Measurements from ENCODE around the gene PDIA4. TPM values are rescaled to one million over a fixed set of nuclear protein-coding genes. Genes with fewer than 3 reads are reported as not detected.

The PDIA4 gene
- total and polyA plus RNA-seq, 2 of the 8 experiments (the other 6 are each of a cell fraction or from before 2014, with no cell fraction given) = 119 to 303 TPM

DNA sequence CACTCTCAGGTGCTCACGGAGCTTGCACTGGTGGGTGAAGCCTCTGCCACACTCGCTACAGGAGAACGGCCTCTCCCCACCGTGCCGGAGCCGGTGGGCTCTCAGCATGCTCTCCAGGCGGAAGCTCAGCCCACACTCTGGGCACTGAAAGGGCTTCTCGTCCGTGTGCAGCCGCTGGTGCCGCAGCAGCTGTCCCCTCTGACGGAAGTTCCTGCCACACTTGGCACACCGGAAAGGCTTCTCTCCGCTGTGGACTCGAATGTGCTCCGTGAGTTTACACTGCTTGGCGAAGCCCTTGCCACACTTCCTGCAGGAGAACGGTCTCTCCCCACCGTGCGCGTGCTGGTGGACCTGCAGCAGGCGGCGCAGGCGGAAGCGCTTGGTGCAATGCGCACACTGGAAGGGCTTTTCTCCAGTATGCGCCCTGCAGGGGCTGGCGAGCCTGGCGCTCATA is 42.9 kb upstream of the PDIA4 start:
- DNase-seq (ENCODE audit: low read depth in 1 of 2, low spot score in 2 of 2) (no peak), FAIRE-seq (no peak)
- Histone ChIP-seq H2BK5ac (ENCODE audit: low read depth, low read length) (peak overlapping the region; percentile 75), H3K56ac (replicated peaks; ENCODE audit: insufficient read length, low read depth, low read length) (no peak overlapping the region), H3K79me2 (ENCODE audit: control insufficient read depth in 1 of 2, insufficient read depth in 2 of 2, low read length in 2 of 2) (peaks cover 0 to 3% of the 10 kb centered on the region in 2 experiments; a peak in 1 of 4 replicates), H3K4ac (replicated peaks; ENCODE audit: insufficient read length, low read depth, low read length) (peak overlapping the region; percentile 69), H3K4me2 (ENCODE audit: insufficient read depth in 1 of 2, low read depth in 2 of 2, low read length in 2 of 2) (no peak overlapping the region), H3K4me3 (ENCODE audit: extremely low read depth in 1 of 4, insufficient read depth in 2 of 4, low read depth in 3 of 4, low read length in 4 of 4) (no peak overlapping the region), H2BK20ac (ENCODE audit: low read length) (no peak overlapping the region), H2AFZ (ENCODE audit: low read length) (no peak overlapping the region), H3K27ac (ENCODE audit: low read depth, low read length) (no peak overlapping the region), H4K5ac (ENCODE audit: insufficient read length, low read depth, low read length) (no peak overlapping the region), H3K79me1 (ENCODE audit: low read depth, low read length) (no peaks in the 10 kb centered on the region), H2BK15ac (ENCODE audit: low read length) (no peak overlapping the region), H3K36me3 (ENCODE audit: control insufficient read depth in 2 of 4, insufficient read depth in 4 of 4, low read length in 3 of 4) (peaks cover 13 to 32% (median 27%) of the 10 kb centered on the region in 4 experiments), H3K14ac (ENCODE audit: insufficient read length) (no peak overlapping the region), H3K9me3 (ENCODE audit: insufficient read depth in 2 of 2, low read depth in 1 of 2, low read length in 1 of 2) (no peaks in the 10 kb centered on the region), H4K91ac (replicated peaks; ENCODE audit: insufficient read length, low read length) (no peak overlapping the region), H3K18ac (ENCODE audit: extremely low read depth, low read length) (peak overlapping the region; percentile 28; the same call in 1 of the 2 replicates), H3K4me1 (replicated peaks in 1 of 4; ENCODE audit: control insufficient read depth in 3 of 4, insufficient read depth in 4 of 4, low read length in 3 of 4) (no peaks in the 10 kb centered on the region; a peak in 1 of 7 replicates), H2BK120ac (replicated peaks; ENCODE audit: low read depth, low read length) (peak overlapping the region; percentile 28), H3K9ac (replicated peaks in 1 of 4; ENCODE audit: extremely low read depth in 1 of 4, low read depth in 3 of 4, low read length in 3 of 4) (no peak overlapping the region), H4K20me1 (replicated peaks in 1 of 2; ENCODE audit: control insufficient read depth in 1 of 2, insufficient read depth in 2 of 2, low read length in 2 of 2) (peaks cover 0 to 5% of the 10 kb centered on the region in 2 experiments), H3K27me3 (replicated peaks in 1 of 4; ENCODE audit: control insufficient read depth in 3 of 4, extremely low read depth in 1 of 4, insufficient read depth in 3 of 4, low read length in 3 of 4) (no peaks in the 10 kb centered on the region), H2BK12ac (ENCODE audit: low read depth, low read length) (peak overlapping the region; percentile 80; the same call in 1 of the 2 replicates), H4K8ac (ENCODE audit: extremely low read depth, insufficient read depth, low read length) (peak overlapping the region; percentile 80), H2AK5ac (ENCODE audit: low read depth, low read length) (peak overlapping the region; percentile 32; the same call in 1 of the 2 replicates), H3K23me2 (ENCODE audit: low read depth, low read length) (no peaks in the 10 kb centered on the region), H3K23ac (ENCODE audit: insufficient read length) (no peak overlapping the region)
- 95% methylated on average over 29 of the region's 29 CpGs; no CpG with 5 or more reads in 1 of the 2 experiments for WGBS, 2 experiments (ENCODE audit: extremely low coverage in 1 of 2, insufficient coverage in 1 of 2, insufficient read length in 1 of 2, insufficient replicate concordance in 2 of 2, low coverage in 1 of 2, low lambda C conversion rate in 2 of 2, missing lambda C conversion rate in 1 of 2)
- ChIA-PET POLR2A (ENCODE audit: partially characterized antibody) (interaction anchor here (0.7 to 1.6 kb wide), 12 partner anchors 11 to 388 kb away, joined by 3 to 4 read pairs (median 3); partner anchors contain the start of genes ZNF398 and ZNF425), CTCF (ENCODE audit: partially characterized antibody) (interaction anchor here (0.5 to 4.4 kb wide), 34 partner anchors 9 to 1806 kb away, joined by 3 to 22 read pairs (median 4); partner anchors contain the start of genes ZNF398, ZNF425 and ZNF786)
- TF ChIP-seq BACH1 (IDR thresholded peaks at IDR 0.05; ENCODE audit: low read length) (no peak), EP300 (IDR thresholded peaks at IDR 0.05; ENCODE audit: borderline replicate concordance in 1 of 2, low read depth in 2 of 2, low read length in 2 of 2) (no peak), RNF2 (IDR thresholded peaks at IDR 0.05; ENCODE audit: borderline replicate concordance, low read depth, low read length, missing control alignments, poor library complexity, severe bottlenecking) (no peak), EGR1 (IDR thresholded peaks at IDR 0.05; ENCODE audit: borderline replicate concordance, low read depth, low read length) (no peak), GABPA (IDR thresholded peaks at IDR 0.05; ENCODE audit: borderline replicate concordance, insufficient read depth, low read length) (no peak), RXRA (IDR thresholded peaks at IDR 0.05; ENCODE audit: insufficient read depth, low read depth, low read length) (no peak), TCF12 (IDR thresholded peaks at IDR 0.05; ENCODE audit: low read depth, low read length) (no peak), NRF1 (IDR thresholded peaks at IDR 0.05; ENCODE audit: low read depth, low read length) (no peak)
- TF ChIP-seq, protein P1, sequence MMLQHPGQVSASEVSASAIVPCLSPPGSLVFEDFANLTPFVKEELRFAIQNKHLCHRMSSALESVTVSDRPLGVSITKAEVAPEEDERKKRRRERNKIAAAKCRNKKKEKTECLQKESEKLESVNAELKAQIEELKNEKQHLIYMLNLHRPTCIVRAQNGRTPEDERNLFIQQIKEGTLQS (IDR thresholded peaks at IDR 0.05; ENCODE audit: insufficient read depth, low read depth, low read length) = no peak
- TF ChIP-seq, protein P2, sequence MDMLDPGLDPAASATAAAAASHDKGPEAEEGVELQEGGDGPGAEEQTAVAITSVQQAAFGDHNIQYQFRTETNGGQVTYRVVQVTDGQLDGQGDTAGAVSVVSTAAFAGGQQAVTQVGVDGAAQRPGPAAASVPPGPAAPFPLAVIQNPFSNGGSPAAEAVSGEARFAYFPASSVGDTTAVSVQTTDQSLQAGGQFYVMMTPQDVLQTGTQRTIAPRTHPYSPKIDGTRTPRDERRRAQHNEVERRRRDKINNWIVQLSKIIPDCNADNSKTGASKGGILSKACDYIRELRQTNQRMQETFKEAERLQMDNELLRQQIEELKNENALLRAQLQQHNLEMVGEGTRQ (IDR thresholded peaks at IDR 0.05; ENCODE audit: low read length) = no peak
